Mucosa of descending colon (tissue), 3 donors: Measurements from ENCODE around the gene CCL7. TPM values are rescaled to one million over a fixed set of nuclear protein-coding genes. Genes with fewer than 3 reads are reported as not detected.
A peak's percentile ranks its signal among the peaks of the same experiment; 100 is the strongest.

Experiments used
- ATAC-seq: fragments of 200-7000 bp; cut with Tn5 transposase; one replicate; pipeline ENCODE4 v1.9.1; 2020; ENCODE audit warnings: mild to moderate bottlenecking, moderate library complexity
- DNase-seq, 3 donors: peaks; one replicate each; pipeline ENCODE4 v3.0.0-alpha.2; 2020
- H3K36me3 ChIP-seq: fragments of 200-600 bp; one replicate; pipeline ENCODE4 v1.8.0; 2021; ENCODE audit warnings: low read depth, mild to moderate bottlenecking
- H3K4me1 ChIP-seq: fragments of 200-600 bp; one replicate; pipeline ENCODE4 v1.8.0; 2021; ENCODE audit warnings: low read depth, mild to moderate bottlenecking
- H3K4me3 ChIP-seq: fragments of 200-600 bp; one replicate; pipeline ENCODE4 v1.8.0; 2021; ENCODE audit warnings: mild to moderate bottlenecking
- H3K9me3 ChIP-seq: fragments of 200-600 bp; one replicate; pipeline ENCODE4 v1.8.0; 2021; ENCODE audit warnings: mild to moderate bottlenecking
- CTCF ChIP-seq: fragments of 200-600 bp; IDR thresholded peaks from one replicate; pipeline ENCODE4 v1.8.0; 2022; ENCODE audit warnings: antibody characterized with exemption, mild to moderate bottlenecking
- intact Hi-C, 2 donors: fragments of 100-400 bp; cut with DNase I in 1 of 2; cut with micrococcal nuclease in 1 of 2; formaldehyde crosslinking; loops; one replicate each; pipeline versions ENCODE4 v1.11.0 to v1.11.1; 2022; cut with DNase I, micrococcal nuclease
- total RNA-seq, 3 donors: library from RNA; stranded (reverse); fragmentation: NEBNext Ultra II Directional in 2 of 3; extraction: Animal tissue kit (Norgen Biotek cat#: 25700) in 2 of 3; gene quantifications; one replicate each; pipeline versions ENCODE4 v1.2.1 to v1.2.4, GENCODE V29; 2021 to 2023
- donor health status: DM: no; HTN: no; CAD: no; lungs with moderate emphysema.
- donor health status: DM: no; HTN: no; CAD: no.
- donor health status: DM: no; HTN: yes; CAD: no.

The CCL7 gene
- total RNA-seq, 3 donors from 2014 or later: not detected

GRCh38 chr17:34252444-34253138 is 17.4 kb upstream of the CCL7 start:
- H3K9me3 ChIP-seq: no peaks in the 10 kb centered on the region
- no peak overlapping the region for H3K4me3 ChIP-seq
- intact Hi-C loops: no loop called here
- no peak for TF ChIP-seq CTCF
- ATAC-seq: peak; percentile 60
- H3K4me1 ChIP-seq: peaks cover 4% of the 10 kb centered on the region
- DNase-seq: peak; percentile 75 to 81 (median 78)
- no peaks in the 10 kb centered on the region for H3K36me3 ChIP-seq

- TF ChIP-seq CTCF: no peak
- intact Hi-C loops: no loop called here
- H3K36me3 ChIP-seq: no peaks in the 10 kb centered on the region
- no peak overlapping the region for H3K4me3 ChIP-seq
- no peaks in the 10 kb centered on the region for H3K9me3 ChIP-seq
- DNase-seq (no peak), ATAC-seq (no peak)
- peaks cover 4% of the 10 kb centered on the region for H3K4me1 ChIP-seq
These were observed 16.9 kb upstream of the CCL7 start for GRCh38 chr17:34253139-34253525.

GRCh38 chr17:34254146-34254545 is 15.9 kb upstream of the CCL7 start:
- H3K4me3 ChIP-seq: no peak overlapping the region
- ATAC-seq (peak; percentile 25), DNase-seq (no peak)
- H3K36me3 ChIP-seq: no peaks in the 10 kb centered on the region
- TF ChIP-seq CTCF: no peak
- intact Hi-C loops: no loop called here
- H3K9me3 ChIP-seq: no peaks in the 10 kb centered on the region
- H3K4me1 ChIP-seq: peaks cover 4% of the 10 kb centered on the region

GRCh38 chr17:34254651-34255380 is 15.2 kb upstream of the CCL7 start, which contains the start of gene CCL2:
Gene CCL2, plus strand, starts transcription at chr17:34255285. Its CDS starts 65 bp downstream, at chr17:34255350.
- no peaks in the 10 kb centered on the region for H3K36me3 ChIP-seq
- intact Hi-C loops: no loop called here

GRCh38 chr17:34255381-34255732 is 14.7 kb upstream of the CCL7 start:
- TF ChIP-seq CTCF: no peak
- DNase-seq: no peak
- peak; percentile 6 for ATAC-seq
- H3K4me1 ChIP-seq: peaks cover 4% of the 10 kb centered on the region
- intact Hi-C loops: no loop called here
- H3K4me3 ChIP-seq: no peak overlapping the region
- no peaks in the 10 kb centered on the region for H3K9me3 ChIP-seq
- H3K36me3 ChIP-seq: no peaks in the 10 kb centered on the region

More at GRCh38 chr17:34254651-34255380, 15.2 kb upstream of the CCL7 start, which contains the start of gene CCL2:
- no peak for TF ChIP-seq CTCF
- DNase-seq (peak in 2 of 3 donors; percentile 37 to 63), ATAC-seq (peak; percentile 65)
- Histone ChIP-seq H3K4me3 (no peak within 1 kb of the TSS), H3K9me3 (no peaks in the 10 kb centered on the region), H3K4me1 (peaks cover 4% of the 10 kb centered on the region)
